PC-3 (cell line): ENCODE results near the gene TDG. TPM values are rescaled to one million over a fixed set of nuclear protein-coding genes. Genes with fewer than 3 reads are reported as not detected.

ENCODE experiments used
- ATAC-seq: fragments of 200-7000 bp; cut with Tn5 transposase; 2 replicates; pipeline ENCODE4 v1.9.1; 2020; ENCODE audit warnings: mild to moderate bottlenecking, moderate library complexity
- BruUV-seq: library from RNA; stranded (reverse); fragments of 400-500 nt; replicated peaks from 2 replicates; lab custom pipeline; 2021; lab: Mats Ljungman, UMichigan
- CTCF ChIA-PET: fragments of 300-600 bp; sonication (Branson Sonifier 250); formaldehyde crosslinking; loops from one replicate; lab custom pipeline; 2022; ENCODE audit warnings: antibody characterized with exemption; lab: Charles Lee
- POLR2A ChIA-PET: fragments of 300-600 bp; sonication (Branson Sonifier 250); formaldehyde crosslinking; loops from one replicate; lab custom pipeline; 2022; ENCODE audit warnings: antibody characterized with exemption; ENCODE audit not compliant: unreplicated experiment; lab: Charles Lee
- DNase-seq: peaks from one replicate; pipeline ENCODE4 v3.0.0-alpha.2; 2015
- H2AFZ ChIP-seq: fragments of 300-600 bp; sonication (generic); 2 replicates; pipeline ENCODE4 v1.6.0; 2016; ENCODE audit warnings: antibody characterized with exemption, low read length
- H3F3A ChIP-seq: fragments of 300-600 bp; sonication (generic); one replicate; pipeline ENCODE4 v1.6.0; 2017; ENCODE audit warnings: antibody characterized with exemption, low read length, control low read depth, mild to moderate bottlenecking; ENCODE audit not compliant: unreplicated experiment
- H3K27ac ChIP-seq: fragments of 300-600 bp; sonication (generic); 2 replicates; pipeline ENCODE4 v1.5.1; 2016; ENCODE audit warnings: mild to moderate bottlenecking, low read length
- H3K27me3 ChIP-seq: fragments of 300-600 bp; sonication (generic); 2 replicates; pipeline ENCODE4 v1.6.1; 2016; ENCODE audit warnings: low read length, mixed read lengths
- H3K36me3 ChIP-seq: fragments of 300-600 bp; sonication (generic); 2 replicates; pipeline ENCODE4 v1.6.1; 2016; ENCODE audit warnings: low read depth, mixed run types, low read length, mixed read lengths
- H3K4me1 ChIP-seq: fragments of 300-600 bp; sonication (generic); 2 replicates; pipeline ENCODE4 v1.5.1; 2016; ENCODE audit warnings: low read length; ENCODE audit not compliant: insufficient read depth
- H3K4me2 ChIP-seq: fragments of 300-600 bp; sonication (generic); 2 replicates; pipeline ENCODE4 v1.6.0; 2016; ENCODE audit warnings: low read length
- H3K4me3 ChIP-seq: fragments of 300-600 bp; sonication (generic); 2 replicates; pipeline ENCODE4 v1.5.1; 2016; ENCODE audit warnings: mild to moderate bottlenecking, low read length, mixed read lengths
- H3K79me2 ChIP-seq: fragments of 300-600 bp; sonication (generic); 2 replicates; pipeline ENCODE4 v1.6.1; 2017; ENCODE audit warnings: low read length, mixed read lengths
- H3K9ac ChIP-seq: fragments of 300-600 bp; sonication (generic); 2 replicates; pipeline ENCODE4 v1.6.0; 2016; ENCODE audit warnings: mild to moderate bottlenecking, low read length
- H3K9me2 ChIP-seq: fragments of 300-600 bp; sonication (generic); replicated peaks from 2 replicates; pipeline ENCODE4 v1.6.1; 2016; ENCODE audit warnings: mixed run types, low read length, mixed read lengths
- H3K9me3 ChIP-seq: fragments of 300-600 bp; sonication (generic); 2 replicates; pipeline ENCODE4 v1.6.1; 2016; ENCODE audit warnings: low read length, mixed read lengths
- H4K20me1 ChIP-seq: fragments of 300-600 bp; sonication (generic); 2 replicates; pipeline ENCODE4 v1.6.1; 2016; ENCODE audit warnings: low read length, mixed read lengths
- CTCF ChIP-seq: fragments of 300-600 bp; sonication (generic); conservative IDR thresholded peaks from 2 replicates; pipeline ENCODE4 v1.5.1; 2017; ENCODE audit warnings: antibody characterized with exemption, low read depth, mild to moderate bottlenecking, low read length
- EZH2 ChIP-seq: fragments of 300-600 bp; sonication (generic); IDR thresholded peaks from one replicate; pipeline ENCODE4 v1.6.1; 2017; ENCODE audit warnings: antibody characterized with exemption, mild to moderate bottlenecking, low read length; ENCODE audit not compliant: unreplicated experiment
- EZH2phosphoT487 ChIP-seq: fragments of 300-600 bp; sonication (generic); IDR thresholded peaks from 2 replicates; pipeline ENCODE4 v1.6.1; 2018; ENCODE audit warnings: mild to moderate bottlenecking, antibody characterized with exemption, low read length, borderline replicate concordance
- intact Hi-C: fragments of 100-400 bp; cut with micrococcal nuclease; formaldehyde crosslinking; loops from 2 replicates; pipeline ENCODE4 v1.9.0; 2023
- total RNA-seq: library from RNA; depleted of rRNA; stranded (reverse); fragments of >200 nt; gene quantifications from 2 replicates; pipeline ENCODE4 v1.2.3, GENCODE V29; 2014

Gene TDG
- total RNA-seq, 1 experiment from 2014 or later, result 45.6 TPM

- BruUV-seq, result no TSS peak
- H3K4me1 ChIP-seq, result peaks cover 7% of the 10 kb centered on the region; the same call in 1 of the 2 replicates
- H3K36me3 ChIP-seq, result no peaks in the 10 kb centered on the region
- H3K4me2 ChIP-seq, result no peak overlapping the region
- POLR2A ChIA-PET, result no interaction called here
- H3K4me3 ChIP-seq, result no peak overlapping the region
- no peak for DNase-seq
- intact Hi-C loops, result no loop called here
- no peaks in the 10 kb centered on the region for H3F3A ChIP-seq
- H3K27me3 ChIP-seq, result no peaks in the 10 kb centered on the region
- CTCF ChIA-PET, result no interaction called here
- H4K20me1 ChIP-seq, result no peaks in the 10 kb centered on the region
- H3K9me2 ChIP-seq, result no peaks in the 10 kb centered on the region
- ATAC-seq, result no peak
- no peak overlapping the region for H3K9ac ChIP-seq
- H2AFZ ChIP-seq, result no peak overlapping the region
- H3K79me2 ChIP-seq, result no peaks in the 10 kb centered on the region
- no peak overlapping the region for H3K27ac ChIP-seq
- TF ChIP-seq CTCF (no peak), EZH2phosphoT487 (no peak), EZH2 (no peak)
- 0 out of 2 replicates have a peak, but pooled peaks cover 3% of the 10 kb centered on the region for H3K9me3 ChIP-seq
Measured at GRCh38 chr12:104022786-104023185, 57.1 kb downstream of the TDG start.

GRCh38 chr12:104023710-104024109, 58.0 kb downstream of the TDG start:
- intact Hi-C loops, result no loop called here
- ATAC-seq (no peak), DNase-seq (no peak)
- H4K20me1 ChIP-seq, result no peaks in the 10 kb centered on the region
- peaks cover 7% of the 10 kb centered on the region; the same call in 1 of the 2 replicates for H3K4me1 ChIP-seq
- 0 out of 2 replicates have a peak, but pooled peaks cover 3% of the 10 kb centered on the region for H3K9me3 ChIP-seq
- ChIA-PET CTCF (no interaction called here), POLR2A (no interaction called here)
- no peak overlapping the region for H3K4me3 ChIP-seq
- no peaks in the 10 kb centered on the region for H3K9me2 ChIP-seq
- H3F3A ChIP-seq, result no peaks in the 10 kb centered on the region
- TF ChIP-seq EZH2phosphoT487, result no peak
- no peak for TF ChIP-seq EZH2
- no peak for TF ChIP-seq CTCF
- H3K79me2 ChIP-seq, result no peaks in the 10 kb centered on the region
- no peak overlapping the region for H2AFZ ChIP-seq
- no peak overlapping the region for H3K4me2 ChIP-seq
- BruUV-seq, result no TSS peak
- H3K9ac ChIP-seq, result no peak overlapping the region
- no peak overlapping the region for H3K27ac ChIP-seq
- H3K27me3 ChIP-seq, result no peaks in the 10 kb centered on the region
- no peaks in the 10 kb centered on the region for H3K36me3 ChIP-seq

GRCh38 chr12:104024348-104024747, 58.7 kb downstream of the TDG start:
- Histone ChIP-seq H3K36me3 (no peaks in the 10 kb centered on the region), H3K9me2 (no peaks in the 10 kb centered on the region), H2AFZ (no peak overlapping the region), H3K4me1 (peaks cover 7% of the 10 kb centered on the region; the same call in 1 of the 2 replicates), H3K4me2 (no peak overlapping the region), H3K27me3 (no peaks in the 10 kb centered on the region), H3K9ac (no peak overlapping the region), H3K4me3 (no peak overlapping the region), H3K9me3 (0 out of 2 replicates have a peak, but pooled peaks cover 3% of the 10 kb centered on the region), H3K79me2 (no peaks in the 10 kb centered on the region), H3F3A (no peaks in the 10 kb centered on the region), H4K20me1 (no peaks in the 10 kb centered on the region), H3K27ac (no peak overlapping the region)
- ATAC-seq (no peak), DNase-seq (no peak)
- no TSS peak for BruUV-seq
- TF ChIP-seq EZH2 (no peak), CTCF (no peak), EZH2phosphoT487 (no peak)
- POLR2A ChIA-PET, result no interaction called here
- CTCF ChIA-PET, result no interaction called here
- intact Hi-C loops, result no loop called here
